Stimulated activated naive CD4-positive, alpha-beta T cell treated with Interleukin-2 at 50 U/mL for 16 hours (primary cell): ENCODE measurements around the gene PHOSPHO1.
A peak's percentile ranks its signal among the peaks of the same experiment; 100 is the strongest.
"Not testable (repeated sequence)": the region's sequence is repeated elsewhere in the genome, so short reads cannot be mapped to it uniquely, and the experiment has no call there.

Experiments
- DNase-seq: peaks from one replicate; lab custom pipeline; 2025; lab: John Stamatoyannopoulos, UW

Gene PHOSPHO1

GRCh38 chr17:49230636-49231562 lies at the start of gene PHOSPHO1:
Gene PHOSPHO1, minus strand, starts transcription at chr17:49230787. Its CDS starts 4,096 bp downstream, at chr17:49226691.
- DNase-seq, result peak; percentile 83

- no peak for DNase-seq
Measured at GRCh38 chr17:49280061-49280460, 49.5 kb upstream of the PHOSPHO1 start.

DNA sequence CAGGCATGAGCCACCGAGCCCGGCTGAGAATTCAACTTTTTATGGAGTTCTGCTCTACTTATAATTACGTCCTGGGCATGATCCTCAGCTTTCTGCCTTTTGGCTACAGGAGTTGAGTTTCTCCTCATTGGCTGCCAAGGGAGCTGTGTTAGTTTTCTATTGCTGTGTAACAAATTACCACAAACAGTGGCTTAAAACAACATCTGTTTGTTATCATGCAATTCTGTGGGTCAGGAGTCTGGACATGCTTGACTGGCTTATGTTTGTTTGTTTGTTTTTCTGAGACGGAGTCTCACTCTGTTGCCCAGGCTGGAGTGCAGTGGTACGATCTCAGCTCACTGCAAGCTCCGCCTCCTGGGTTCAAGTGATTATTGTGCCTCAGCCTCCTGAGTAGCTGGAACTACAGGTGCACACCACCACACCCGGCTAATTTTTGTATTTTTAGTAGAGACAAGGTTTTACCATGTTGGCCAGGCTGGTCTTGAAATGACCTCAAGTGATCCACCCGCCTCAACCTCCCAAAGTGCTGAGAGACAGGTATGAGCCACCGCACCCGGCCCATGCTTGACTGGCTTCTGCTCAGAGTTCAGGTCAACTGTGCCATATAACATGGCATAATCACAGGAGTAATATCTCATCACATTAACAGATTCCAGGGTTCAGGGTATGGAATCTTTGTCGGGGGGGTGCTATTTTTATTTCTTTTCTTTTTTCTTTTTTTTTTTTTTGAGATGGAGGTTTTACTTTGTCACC lies 48.9 kb upstream of the PHOSPHO1 start:
- not testable (repeated sequence) for DNase-seq

GRCh38 chr17:49278076-49278475 lies 47.5 kb upstream of the PHOSPHO1 start:
- DNase-seq, result no peak

DNA sequence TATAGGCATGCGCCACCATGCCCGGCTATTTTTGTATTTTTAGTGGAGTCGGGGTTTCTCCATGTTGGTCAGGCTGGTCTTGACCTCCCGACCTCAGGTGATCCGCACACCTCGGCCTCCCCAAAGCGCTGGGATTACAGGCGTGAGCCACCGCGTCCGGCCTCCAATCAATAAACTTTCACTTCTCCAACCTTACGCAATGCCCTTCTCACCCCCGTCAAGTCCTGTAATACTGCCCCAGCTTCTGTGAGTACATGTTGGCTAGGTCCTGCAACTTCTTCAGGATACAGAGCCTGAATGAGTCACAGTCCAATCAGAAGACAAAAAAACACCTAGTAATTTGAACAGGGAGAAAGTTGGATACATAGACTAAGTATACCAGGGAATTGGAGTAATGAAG lies 47.1 kb upstream of the PHOSPHO1 start:
- DNase-seq, result no peak

DNA sequence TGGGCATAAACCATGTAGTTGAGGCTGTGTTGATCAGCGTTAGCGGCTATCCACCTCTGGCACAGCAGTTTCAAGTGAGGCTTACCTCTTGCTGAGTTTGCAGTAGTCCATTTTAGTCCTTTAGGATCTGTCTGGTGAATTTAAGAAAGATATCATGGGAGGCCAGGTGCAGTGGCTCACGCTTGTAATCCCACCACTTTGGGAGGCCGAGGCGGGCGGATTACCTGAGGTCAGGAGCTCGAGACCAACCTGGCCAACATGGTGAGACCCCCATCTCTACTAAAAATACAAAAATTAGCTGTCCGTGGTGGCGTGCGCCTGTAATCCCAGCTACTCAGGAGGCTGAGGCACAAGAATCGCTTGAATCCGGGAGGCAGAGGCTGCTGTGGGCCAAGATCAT lies 45.4 kb upstream of the PHOSPHO1 start:
- not testable (repeated sequence) for DNase-seq

DNA sequence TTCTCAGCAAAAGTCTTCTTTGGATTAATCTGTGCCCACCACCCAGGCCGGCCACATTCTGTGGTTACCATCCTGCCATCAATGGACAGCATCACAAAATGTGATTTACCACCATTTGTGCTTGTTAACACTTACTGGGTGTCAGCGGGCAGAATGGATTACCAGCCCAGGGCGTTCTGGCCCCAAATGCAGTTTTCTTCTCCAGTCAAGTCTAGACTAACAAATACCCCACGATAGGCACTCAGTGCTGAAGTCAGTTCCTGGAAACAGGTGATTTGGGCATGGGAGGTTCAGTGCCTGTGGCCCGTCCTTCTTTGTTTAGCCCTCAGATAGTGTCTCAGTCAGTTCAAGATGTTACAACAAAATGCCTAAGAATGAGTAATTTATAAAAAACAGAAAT lies 38.8 kb upstream of the PHOSPHO1 start:
- no peak for DNase-seq

- no peak for DNase-seq
Measured at GRCh38 chr17:49267912-49268311, 37.3 kb upstream of the PHOSPHO1 start.

- no peak for DNase-seq
Measured at GRCh38 chr17:49266233-49266632, 35.6 kb upstream of the PHOSPHO1 start.

DNA sequence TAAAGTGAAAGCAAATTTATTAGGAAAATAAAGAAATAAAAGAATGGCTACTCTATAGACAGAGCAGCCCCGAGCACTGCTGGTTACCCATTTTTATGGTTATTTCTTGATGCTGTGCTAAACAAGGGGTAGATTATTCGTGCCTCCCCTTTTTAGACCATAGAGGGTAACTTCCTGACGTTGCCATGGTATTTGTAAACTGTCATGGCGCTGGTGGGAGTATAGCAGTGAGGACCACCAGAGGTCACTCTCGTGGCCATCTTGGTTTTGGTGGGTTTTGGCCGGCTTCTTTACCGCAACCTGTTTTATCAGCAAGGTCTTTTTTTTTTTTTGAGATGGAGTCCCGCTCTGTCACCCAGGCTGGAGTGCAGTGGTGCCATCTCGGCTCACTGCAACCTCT lies 31.0 kb upstream of the PHOSPHO1 start:
- not testable (repeated sequence) for DNase-seq

DNA sequence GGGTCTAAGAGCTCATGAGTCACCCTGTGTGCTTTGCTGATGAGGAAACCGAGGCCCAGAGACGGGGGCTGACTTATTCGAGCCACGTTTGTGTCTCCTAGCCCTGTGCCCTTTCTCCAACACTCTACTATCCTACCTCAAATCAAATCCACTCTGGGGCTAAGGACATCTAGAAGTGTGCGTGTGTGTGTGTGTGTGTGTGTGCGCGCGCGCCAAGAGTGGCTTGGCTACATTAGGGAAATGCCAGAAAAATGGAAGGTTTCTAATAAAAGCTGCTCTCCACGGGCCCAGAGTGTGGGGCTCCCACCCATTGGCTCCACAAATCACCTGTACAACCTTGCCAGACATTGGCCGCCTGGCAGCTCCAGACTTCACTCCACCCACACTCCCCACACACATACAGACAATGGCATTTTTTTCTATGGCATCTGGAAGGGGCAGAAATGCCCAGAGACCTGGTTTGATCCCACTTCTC lies 30.3 kb upstream of the PHOSPHO1 start:
- DNase-seq, result no peak

- DNase-seq, result peak; percentile 45
Measured at GRCh38 chr17:49260011-49260816, 29.6 kb upstream of the PHOSPHO1 start.

GRCh38 chr17:49259663-49260010 lies 29.1 kb upstream of the PHOSPHO1 start:
- no peak for DNase-seq

DNA sequence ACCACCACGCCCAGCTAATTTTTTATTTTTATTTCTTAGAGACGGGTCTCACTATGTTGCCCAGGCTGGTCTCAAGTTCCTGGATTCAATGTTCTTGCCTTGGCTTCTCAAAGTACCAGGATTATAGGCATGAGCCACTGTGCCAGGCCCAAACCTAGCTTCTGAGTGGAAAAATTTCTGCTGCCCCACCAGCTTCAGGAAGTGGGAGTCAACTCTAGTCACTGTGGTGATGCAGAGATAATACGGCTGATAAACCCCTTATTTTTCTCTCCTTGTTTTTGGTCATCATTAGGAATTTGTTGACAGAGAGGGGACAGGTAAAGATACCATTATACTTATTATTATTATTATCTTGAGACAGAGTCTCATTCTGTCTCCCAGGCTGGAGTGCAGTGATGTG lies 27.8 kb upstream of the PHOSPHO1 start:
- no peak for DNase-seq

GRCh38 chr17:49255125-49255524 lies 24.5 kb upstream of the PHOSPHO1 start:
- DNase-seq, result no peak

GRCh38 chr17:49254066-49254465 lies 23.5 kb upstream of the PHOSPHO1 start:
- no peak for DNase-seq

GRCh38 chr17:49252148-49252695 lies 21.6 kb upstream of the PHOSPHO1 start:
- DNase-seq, result no peak

- DNase-seq, result no peak
Measured at GRCh38 chr17:49249890-49250522, 19.4 kb upstream of the PHOSPHO1 start.

GRCh38 chr17:49249292-49249794 lies 18.8 kb upstream of the PHOSPHO1 start:
- DNase-seq, result no peak

DNA sequence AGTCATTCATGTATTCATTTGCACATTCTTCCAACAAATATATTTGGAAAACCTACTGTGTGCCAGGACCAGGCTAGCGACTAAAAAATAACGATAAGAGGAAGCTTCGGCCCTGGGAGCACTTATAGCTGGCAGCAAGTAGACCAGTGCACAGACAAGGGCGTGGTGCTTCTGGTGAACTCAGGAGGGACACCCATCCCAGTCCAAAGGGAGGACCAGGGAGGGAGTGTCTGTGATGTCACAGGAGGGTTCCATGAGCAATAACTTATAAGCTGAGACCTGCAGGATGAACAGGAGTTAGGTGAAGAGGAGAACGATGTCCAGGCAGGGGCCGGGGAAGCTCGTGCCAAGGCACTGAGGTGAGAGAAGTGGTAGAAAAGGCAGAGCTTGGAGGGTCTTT lies 17.4 kb upstream of the PHOSPHO1 start:
- no peak for DNase-seq

GRCh38 chr17:49244839-49245238 lies 14.3 kb upstream of the PHOSPHO1 start:
- no peak for DNase-seq
